ENCODE results near the gene ATAT1. TPM values are rescaled to one million over a fixed set of nuclear protein-coding genes. Genes with fewer than 3 reads are reported as not detected.

ATAT1 gene
- total and polyA plus RNA-seq, 2 of the 13 experiments (the other 11 are each of a cell fraction or from before 2014, with no cell fraction given), result 9.2 to 23.6 TPM

- TF ChIP-seq SKIL (CRISPR knock-in tag; IDR thresholded peaks at IDR 0.05; ENCODE audit: borderline replicate concordance) (peak; percentile 93), NFKBIZ (CRISPR knock-in tag; IDR thresholded peaks at IDR 0.05) (no peak), PAF1 (CRISPR knock-in tag; IDR thresholded peaks at IDR 0.05) (no peak), BCL3 (CRISPR knock-in tag; IDR thresholded peaks at IDR 0.05) (peak; percentile 99), MATR3 (CRISPR knock-in tag; IDR thresholded peaks at IDR 0.05) (no peak), GTF3A (CRISPR knock-in tag; conservative IDR thresholded peaks at IDR 0.05) (no peak; the same call in 1 of the 2 replicates), HMGXB3 (CRISPR knock-in tag; IDR thresholded peaks at IDR 0.05; ENCODE audit: borderline replicate concordance) (peak; percentile 55), LCORL (IDR thresholded peaks at IDR 0.05) (no peak), LCORL (CRISPR knock-in tag; IDR thresholded peaks at IDR 0.05) (peak; percentile 96), MTF2 (CRISPR knock-in tag; IDR thresholded peaks at IDR 0.05; ENCODE audit: borderline replicate concordance) (peak; percentile 96), ZNF142 (CRISPR knock-in tag; IDR thresholded peaks at IDR 0.05) (peak; percentile 77), ZSCAN25 (CRISPR knock-in tag; IDR thresholded peaks at IDR 0.05) (peak; percentile 99), ZNF431 (CRISPR knock-in tag; IDR thresholded peaks at IDR 0.05; ENCODE audit: borderline replicate concordance, low read depth) (peak; percentile 78; the same call in 1 of the 2 replicates), ZNF207 (IDR thresholded peaks at IDR 0.05; ENCODE audit: borderline replicate concordance) (no peak), ZNF879 (CRISPR knock-in tag; IDR thresholded peaks at IDR 0.05) (no peak)
These were observed 20.8 kb downstream of the ATAT1 start (continued) for GRCh38 chr6:30647242-30648116.
